GM19035 (cell line): ENCODE data around the gene VARS2.
"Not testable (repeated sequence)": the region's sequence is repeated elsewhere in the genome, so short reads cannot be mapped to it uniquely, and the experiment has no call there.

Source experiments
- ATAC-seq: cut with Tn5 transposase; IDR thresholded peaks from one replicate; pipeline ENCODE4 v1.9.1; 2021; ENCODE audit not compliant: unreplicated experiment

Gene VARS2

GRCh38 chr6:30960907-30961673 lies 47.1 kb downstream of the VARS2 start:
- ATAC-seq = no peak

GRCh38 chr6:30962716-30963115 lies 48.7 kb downstream of the VARS2 start:
- ATAC-seq = no peak

GRCh38 chr6:30963641-30964040 lies 49.6 kb downstream of the VARS2 start:
- ATAC-seq = no peak

GRCh38 chr6:30964075-30964474 lies 50.0 kb downstream of the VARS2 start:
- no peak for ATAC-seq

GRCh38 chr6:30965140-30965601 lies 51.1 kb downstream of the VARS2 start:
- ATAC-seq = no peak

GRCh38 chr6:30966154-30966553 lies 52.1 kb downstream of the VARS2 start:
- no peak for ATAC-seq

- ATAC-seq = not testable (repeated sequence)
Observed at GRCh38 chr6:30969171-30969570, 55.1 kb downstream of the VARS2 start.

GRCh38 chr6:30970946-30971345 lies 56.9 kb downstream of the VARS2 start:
- no peak for ATAC-seq

GRCh38 chr6:30972816-30973215 lies 58.8 kb downstream of the VARS2 start:
- no peak for ATAC-seq

- ATAC-seq = no peak
Observed at GRCh38 chr6:30974490-30975252, 60.6 kb downstream of the VARS2 start.
